Stromal cell of bone marrow (primary cell): ENCODE measurements around the gene SYNCRIP.
A peak's percentile ranks its signal among the peaks of the same experiment; 100 is the strongest.
"Not testable (repeated sequence)": the region's sequence is repeated elsewhere in the genome, so short reads cannot be mapped to it uniquely, and the experiment has no call there.

Experiments used
- DNase-seq: peaks from one replicate; pipeline ENCODE4 v3.0.0-alpha.2; 2012; ENCODE audit warnings: low read depth

SYNCRIP gene

GRCh38 chr6:85669735-85670194 is 27.1 kb upstream of the SYNCRIP start:
- DNase-seq: peak; percentile 21

GRCh38 chr6:85662251-85662650 is 19.6 kb upstream of the SYNCRIP start:
- no peak for DNase-seq

- peak; percentile 81 for DNase-seq
These were observed 17.5 kb upstream of the SYNCRIP start for GRCh38 chr6:85660181-85660611.

- no peak for DNase-seq
These were observed 7.9 kb upstream of the SYNCRIP start for GRCh38 chr6:85650606-85651005.

GRCh38 chr6:85644279-85644762 is 1.6 kb upstream of the SYNCRIP start:
- no peak for DNase-seq

GRCh38 chr6:85643537-85644278 is 1.0 kb upstream of the SYNCRIP start:
- peak; percentile 91 for DNase-seq

- peak; percentile 33 for DNase-seq
These were observed 551 bp downstream of the SYNCRIP start for GRCh38 chr6:85641897-85642773.

GRCh38 chr6:85641522-85641896 is 1.2 kb downstream of the SYNCRIP start:
- DNase-seq: no peak

GRCh38 chr6:85640821-85641220 is 1.9 kb downstream of the SYNCRIP start:
- no peak for DNase-seq

- no peak for DNase-seq
These were observed 5.1 kb downstream of the SYNCRIP start for GRCh38 chr6:85637579-85637978.

GRCh38 chr6:85632164-85632942 is 10.3 kb downstream of the SYNCRIP start:
- DNase-seq: no peak

GRCh38 chr6:85631117-85631516 is 11.6 kb downstream of the SYNCRIP start:
- not testable (repeated sequence) for DNase-seq

- no peak for DNase-seq
These were observed 14.3 kb downstream of the SYNCRIP start for GRCh38 chr6:85628353-85628752.

GRCh38 chr6:85620308-85620707 is 22.4 kb downstream of the SYNCRIP start:
- no peak for DNase-seq

GRCh38 chr6:85614780-85615179 is 27.9 kb downstream of the SYNCRIP start:
- no peak for DNase-seq

GRCh38 chr6:85612690-85613474 is 29.8 kb downstream of the SYNCRIP start:
- no peak for DNase-seq

GRCh38 chr6:85610182-85610895 is 32.3 kb downstream of the SYNCRIP start:
- no peak for DNase-seq

GRCh38 chr6:85602100-85602499 is 40.6 kb downstream of the SYNCRIP start:
- no peak for DNase-seq

GRCh38 chr6:85600713-85601313 is 41.9 kb downstream of the SYNCRIP start:
- no peak for DNase-seq
